GM21390 (cell line): ENCODE data around the gene IZUMO4.
"Not testable (repeated sequence)": the region's sequence is repeated elsewhere in the genome, so short reads cannot be mapped to it uniquely, and the experiment has no call there.

Experiments used
- ATAC-seq: cut with Tn5 transposase; IDR thresholded peaks from one replicate; pipeline ENCODE4 v1.9.1; 2021; ENCODE audit not compliant: unreplicated experiment

IZUMO4 gene

GRCh38 chr19:2122251-2122650, 25.5 kb downstream of the IZUMO4 start:
- no peak for ATAC-seq

- ATAC-seq = no peak
These were observed 26.3 kb downstream of the IZUMO4 start for GRCh38 chr19:2122982-2123381.

GRCh38 chr19:2123682-2124387, 27.1 kb downstream of the IZUMO4 start:
- ATAC-seq = no peak

GRCh38 chr19:2126879-2127518, 30.3 kb downstream of the IZUMO4 start:
- no peak for ATAC-seq

- ATAC-seq = no peak
These were observed 31.0 kb downstream of the IZUMO4 start for GRCh38 chr19:2127758-2128157.

GRCh38 chr19:2128252-2128651, 31.5 kb downstream of the IZUMO4 start:
- ATAC-seq = not testable (repeated sequence)

GRCh38 chr19:2129022-2129421, 32.3 kb downstream of the IZUMO4 start:
- ATAC-seq = no peak

GRCh38 chr19:2129486-2129885, 32.8 kb downstream of the IZUMO4 start:
- no peak for ATAC-seq

GRCh38 chr19:2129892-2130770, 33.4 kb downstream of the IZUMO4 start:
- ATAC-seq = no peak

GRCh38 chr19:2131012-2131975, 34.6 kb downstream of the IZUMO4 start:
- ATAC-seq = not testable (repeated sequence)

GRCh38 chr19:2132191-2132590, 35.5 kb downstream of the IZUMO4 start:
- no peak for ATAC-seq

- no peak for ATAC-seq
These were observed 36.2 kb downstream of the IZUMO4 start for GRCh38 chr19:2132731-2133490.

- ATAC-seq = no peak
These were observed 39.0 kb downstream of the IZUMO4 start for GRCh38 chr19:2135474-2136402.

GRCh38 chr19:2136796-2137195, 40.1 kb downstream of the IZUMO4 start:
- no peak for ATAC-seq

- ATAC-seq = no peak
These were observed 41.5 kb downstream of the IZUMO4 start for GRCh38 chr19:2138061-2138728.

- ATAC-seq = no peak
These were observed 42.8 kb downstream of the IZUMO4 start for GRCh38 chr19:2139385-2140137.

GRCh38 chr19:2140138-2140569, 43.4 kb downstream of the IZUMO4 start:
- ATAC-seq = no peak
